Measurements from ENCODE around the gene DOCK4.

DNA sequence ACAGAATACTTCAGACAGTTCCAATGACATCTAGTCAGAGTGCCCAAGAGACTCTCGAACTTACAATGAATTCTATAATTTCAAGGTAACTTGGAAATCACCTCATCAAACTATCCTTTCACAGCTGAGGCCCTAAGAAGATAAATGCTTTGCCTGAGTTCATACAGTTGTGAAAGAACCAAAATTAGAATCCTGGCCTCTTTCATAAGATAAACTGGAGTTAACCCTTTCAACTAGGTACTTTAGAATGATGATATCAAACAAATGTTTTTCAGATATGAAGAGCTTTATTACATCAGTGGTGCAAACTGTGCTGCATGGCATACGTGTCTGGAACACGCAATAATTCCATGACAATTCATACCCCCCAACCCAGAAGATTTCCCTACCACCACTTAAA lies 17.9 kb downstream of the DOCK4 start:
- TF ChIP-seq TAF1 (IDR thresholded peaks at IDR 0.05; ENCODE audit: low read depth) (no peak), FOXM1 (IDR thresholded peaks at IDR 0.05; ENCODE audit: borderline replicate concordance, low read depth) (no peak), CREB1 (IDR thresholded peaks at IDR 0.05; ENCODE audit: low read depth) (no peak), NFIC (IDR thresholded peaks at IDR 0.05) (no peak), EP300 (IDR thresholded peaks at IDR 0.05; ENCODE audit: borderline replicate concordance) (no peak), YY1 (IDR thresholded peaks at IDR 0.05; ENCODE audit: low read depth) (no peak), CEBPB (IDR thresholded peaks at IDR 0.05) (no peak), TEAD4 (IDR thresholded peaks at IDR 0.05) (no peak), RAD21 (IDR thresholded peaks at IDR 0.05; ENCODE audit: low read depth) (no peak), TCF12 (IDR thresholded peaks at IDR 0.05; ENCODE audit: low read depth) (no peak), ZBTB7A (IDR thresholded peaks at IDR 0.05; ENCODE audit: low read depth) (no peak)
- TF ChIP-seq, protein P1, sequence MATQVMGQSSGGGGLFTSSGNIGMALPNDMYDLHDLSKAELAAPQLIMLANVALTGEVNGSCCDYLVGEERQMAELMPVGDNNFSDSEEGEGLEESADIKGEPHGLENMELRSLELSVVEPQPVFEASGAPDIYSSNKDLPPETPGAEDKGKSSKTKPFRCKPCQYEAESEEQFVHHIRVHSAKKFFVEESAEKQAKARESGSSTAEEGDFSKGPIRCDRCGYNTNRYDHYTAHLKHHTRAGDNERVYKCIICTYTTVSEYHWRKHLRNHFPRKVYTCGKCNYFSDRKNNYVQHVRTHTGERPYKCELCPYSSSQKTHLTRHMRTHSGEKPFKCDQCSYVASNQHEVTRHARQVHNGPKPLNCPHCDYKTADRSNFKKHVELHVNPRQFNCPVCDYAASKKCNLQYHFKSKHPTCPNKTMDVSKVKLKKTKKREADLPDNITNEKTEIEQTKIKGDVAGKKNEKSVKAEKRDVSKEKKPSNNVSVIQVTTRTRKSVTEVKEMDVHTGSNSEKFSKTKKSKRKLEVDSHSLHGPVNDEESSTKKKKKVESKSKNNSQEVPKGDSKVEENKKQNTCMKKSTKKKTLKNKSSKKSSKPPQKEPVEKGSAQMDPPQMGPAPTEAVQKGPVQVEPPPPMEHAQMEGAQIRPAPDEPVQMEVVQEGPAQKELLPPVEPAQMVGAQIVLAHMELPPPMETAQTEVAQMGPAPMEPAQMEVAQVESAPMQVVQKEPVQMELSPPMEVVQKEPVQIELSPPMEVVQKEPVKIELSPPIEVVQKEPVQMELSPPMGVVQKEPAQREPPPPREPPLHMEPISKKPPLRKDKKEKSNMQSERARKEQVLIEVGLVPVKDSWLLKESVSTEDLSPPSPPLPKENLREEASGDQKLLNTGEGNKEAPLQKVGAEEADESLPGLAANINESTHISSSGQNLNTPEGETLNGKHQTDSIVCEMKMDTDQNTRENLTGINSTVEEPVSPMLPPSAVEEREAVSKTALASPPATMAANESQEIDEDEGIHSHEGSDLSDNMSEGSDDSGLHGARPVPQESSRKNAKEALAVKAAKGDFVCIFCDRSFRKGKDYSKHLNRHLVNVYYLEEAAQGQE (IDR thresholded peaks at IDR 0.05; ENCODE audit: low read depth): no peak
- TF ChIP-seq, protein P2, sequence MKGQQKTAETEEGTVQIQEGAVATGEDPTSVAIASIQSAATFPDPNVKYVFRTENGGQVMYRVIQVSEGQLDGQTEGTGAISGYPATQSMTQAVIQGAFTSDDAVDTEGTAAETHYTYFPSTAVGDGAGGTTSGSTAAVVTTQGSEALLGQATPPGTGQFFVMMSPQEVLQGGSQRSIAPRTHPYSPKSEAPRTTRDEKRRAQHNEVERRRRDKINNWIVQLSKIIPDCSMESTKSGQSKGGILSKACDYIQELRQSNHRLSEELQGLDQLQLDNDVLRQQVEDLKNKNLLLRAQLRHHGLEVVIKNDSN (IDR thresholded peaks at IDR 0.05): no peak
- TF ChIP-seq, protein P3, sequence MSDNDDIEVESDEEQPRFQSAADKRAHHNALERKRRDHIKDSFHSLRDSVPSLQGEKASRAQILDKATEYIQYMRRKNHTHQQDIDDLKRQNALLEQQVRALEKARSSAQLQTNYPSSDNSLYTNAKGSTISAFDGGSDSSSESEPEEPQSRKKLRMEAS (IDR thresholded peaks at IDR 0.05): no peak
